ENCODE data around the gene KIF26A. TPM values are rescaled to one million over a fixed set of nuclear protein-coding genes. Genes with fewer than 3 reads are reported as not detected.
A peak's percentile ranks its signal among the peaks of the same experiment; 100 is the strongest.

The KIF26A gene
- total and polyA plus RNA-seq, 2 experiments from 2014 or later, result 5.6 to 103 TPM

GRCh38 chr14:104103446-104104075 is 34.8 kb upstream of the KIF26A start:
- H3K27me3 Mint-ChIP-seq (ENCODE audit: insufficient read depth, low read depth, poor library complexity), result peaks cover 5% of the 10 kb centered on the region
- peak; percentile 4; the same call in 1 of the 3 replicates for ATAC-seq
- H3K4me3 Mint-ChIP-seq, result no peak overlapping the region

More at GRCh38 chr14:104103446-104104075, 34.8 kb upstream of the KIF26A start:
- Mint-ChIP-seq H3K36me3 (ENCODE audit: low read depth) (no peaks in the 10 kb centered on the region), H3K9me3 (no peaks in the 10 kb centered on the region), H3K27ac (no peak overlapping the region), H3K4me1 (no peaks in the 10 kb centered on the region; the same call in 2 of the 3 replicates)
- Histone ChIP-seq H3K4me3 (no peak overlapping the region), H2AFZ (no peak overlapping the region), H3K9me2 (ENCODE audit: insufficient read depth) (no peaks in the 10 kb centered on the region), H3K4me2 (no peak overlapping the region), H3F3A (replicated peaks; ENCODE audit: low read depth) (no peaks in the 10 kb centered on the region), H3K36me3 (ENCODE audit: insufficient read depth) (no peaks in the 10 kb centered on the region), H4K20me1 (replicated peaks; ENCODE audit: insufficient read depth) (no peaks in the 10 kb centered on the region), H3K79me2 (replicated peaks; ENCODE audit: insufficient read depth) (no peaks in the 10 kb centered on the region), H3K27me3 (ENCODE audit: insufficient read depth) (no peaks in the 10 kb centered on the region), H3K4me1 (ENCODE audit: insufficient read depth) (no peaks in the 10 kb centered on the region), H3K27ac (ENCODE audit: low read depth) (no peak overlapping the region)
- no peak for DNase-seq (ENCODE audit: low spot score)
- TF ChIP-seq NANOG (IDR thresholded peaks at IDR 0.05; ENCODE audit: borderline replicate concordance), result no peak
- no peak for TF ChIP-seq EZH2phosphoT487 (IDR thresholded peaks at IDR 0.05; ENCODE audit: unreplicated experiment)
- no peak for TF ChIP-seq ZNF462 (CRISPR knock-in tag; IDR thresholded peaks at IDR 0.05)
- TF ChIP-seq ZNF114 (CRISPR knock-in tag; IDR thresholded peaks at IDR 0.05), result no peak
- TF ChIP-seq EZH2 (IDR thresholded peaks at IDR 0.05; ENCODE audit: low read depth, unreplicated experiment), result no peak
- TF ChIP-seq POLR2AphosphoS5 (IDR thresholded peaks at IDR 0.05; ENCODE audit: low read depth), result no peak
- no peak for TF ChIP-seq STAT1 (IDR thresholded peaks at IDR 0.05; ENCODE audit: unreplicated experiment)
- no peak for TF ChIP-seq REST (IDR thresholded peaks at IDR 0.05; ENCODE audit: unreplicated experiment)
- TF ChIP-seq CTCF (conservative IDR thresholded peaks at IDR 0.05; ENCODE audit: low read depth in 2 of 2), result no peak
- TF ChIP-seq JUNB (IDR thresholded peaks at IDR 0.05; ENCODE audit: unreplicated experiment), result no peak
- no peak for TF ChIP-seq CREB1 (CRISPR knock-in tag; IDR thresholded peaks at IDR 0.05; ENCODE audit: low read depth)
- no peak for TF ChIP-seq ZNF331 (CRISPR knock-in tag; IDR thresholded peaks at IDR 0.05; ENCODE audit: low read depth)
- no peak for TF ChIP-seq ETS1 (IDR thresholded peaks at IDR 0.05)
